Measurements from ENCODE around the gene CPN1.
"Not testable (repeated sequence)": the region's sequence is repeated elsewhere in the genome, so short reads cannot be mapped to it uniquely, and the experiment has no call there.

CPN1 gene

DNA sequence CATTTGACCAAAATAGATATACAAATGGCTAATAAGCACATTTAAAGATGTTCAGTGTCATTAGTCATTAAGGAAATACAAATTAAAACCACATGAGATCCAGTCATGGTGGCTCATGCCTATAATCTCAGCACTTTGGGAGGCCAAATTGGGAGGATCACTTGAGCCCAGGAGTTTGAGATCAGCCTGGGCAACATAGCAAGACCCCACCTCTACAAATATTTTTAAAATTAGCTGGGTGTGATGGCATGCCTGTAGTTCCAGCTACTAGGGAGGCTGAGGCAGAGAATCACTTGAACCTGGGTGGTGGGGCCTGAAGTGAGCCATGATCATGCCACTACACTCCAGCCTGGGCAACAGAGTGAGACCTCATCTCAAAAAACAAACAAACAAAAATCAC lies 607 bp upstream of the CPN1 start:
- not testable (repeated sequence) for DNase-seq (ENCODE audit: extremely low read depth in 1 of 2, low read depth in 1 of 2)

GRCh38 chr10:100076750-100077149 lies 4.9 kb downstream of the CPN1 start:
- no peak for DNase-seq (ENCODE audit: extremely low read depth in 1 of 2, low read depth in 1 of 2)

- no peak for DNase-seq (ENCODE audit: extremely low read depth in 1 of 2, low read depth in 1 of 2)
Observed at GRCh38 chr10:100075426-100076220, 6.0 kb downstream of the CPN1 start.

DNA sequence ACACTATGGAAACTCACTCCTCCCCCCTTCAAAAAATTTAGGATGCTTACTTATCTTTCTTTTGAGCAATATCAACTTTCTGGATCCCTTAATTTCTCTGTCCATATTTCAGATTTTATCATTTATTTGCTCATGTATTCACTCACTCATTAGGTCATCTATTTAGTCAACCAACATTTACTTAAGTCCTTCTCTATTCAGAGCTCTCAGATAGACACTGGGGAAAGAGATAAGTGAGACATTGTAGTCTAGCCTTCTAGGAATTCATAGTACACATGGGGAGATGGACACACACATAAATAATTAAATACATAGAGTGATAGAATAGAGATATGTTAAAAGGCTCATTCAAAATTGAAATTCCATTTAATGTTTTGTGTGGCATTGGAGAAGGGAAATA lies 9.2 kb downstream of the CPN1 start:
- no peak for DNase-seq (ENCODE audit: extremely low read depth in 1 of 2, low read depth in 1 of 2)

- no peak for DNase-seq (ENCODE audit: extremely low read depth in 1 of 2, low read depth in 1 of 2)
Observed at GRCh38 chr10:100071529-100071928, 10.1 kb downstream of the CPN1 start.

DNA sequence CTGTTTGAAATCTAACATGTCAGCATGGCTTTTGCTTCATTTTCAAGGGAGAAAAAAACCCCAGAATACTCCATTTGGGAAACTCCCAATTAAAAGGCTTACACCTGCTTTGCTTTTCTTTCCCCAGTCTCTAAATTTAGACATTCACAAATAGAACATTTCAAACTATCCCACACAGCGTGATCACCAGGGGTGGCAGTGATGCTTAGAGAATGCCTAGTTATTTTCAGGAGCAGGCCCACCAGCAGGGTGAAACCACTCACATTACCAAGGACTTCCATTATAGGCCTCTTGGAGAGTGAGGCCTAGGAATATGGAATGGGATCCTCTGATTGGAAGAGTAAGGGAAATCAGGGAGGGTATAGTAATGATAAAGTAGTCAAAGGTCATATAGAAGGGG lies 14.2 kb downstream of the CPN1 start:
- DNase-seq (ENCODE audit: extremely low read depth in 1 of 2, low read depth in 1 of 2): no peak

DNA sequence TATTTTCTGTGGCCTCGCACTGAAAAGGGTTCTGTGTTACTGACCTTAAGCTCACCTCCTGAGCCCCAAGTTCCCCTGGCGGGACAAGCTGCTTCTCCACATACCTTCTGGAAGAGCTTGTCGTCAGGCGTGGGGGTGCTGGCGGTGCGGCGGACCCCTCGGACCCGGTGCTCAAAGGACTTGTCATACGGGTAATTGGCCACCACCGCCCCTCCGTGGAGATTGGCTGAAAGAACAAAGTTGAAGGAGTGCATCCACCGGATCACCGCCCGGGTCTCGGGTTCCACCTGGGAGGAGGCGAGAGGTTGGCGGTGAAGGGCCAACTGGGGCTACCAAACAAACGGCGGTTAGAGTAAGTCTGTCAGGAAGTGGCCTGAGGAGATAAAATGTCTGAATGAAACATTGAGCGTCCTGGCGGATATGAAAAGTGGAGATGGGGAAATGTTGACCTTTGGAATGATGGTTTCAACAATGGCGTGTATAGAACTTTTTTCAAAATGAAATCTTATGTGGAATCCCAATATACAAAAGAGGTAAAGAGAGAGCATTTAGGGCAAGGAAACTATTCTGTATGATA lies 16.5 kb downstream of the CPN1 start:
- no peak for DNase-seq (ENCODE audit: extremely low read depth in 1 of 2, low read depth in 1 of 2)

GRCh38 chr10:100061401-100061800 lies 20.3 kb downstream of the CPN1 start:
- no peak for DNase-seq (ENCODE audit: extremely low read depth in 1 of 2, low read depth in 1 of 2)

DNA sequence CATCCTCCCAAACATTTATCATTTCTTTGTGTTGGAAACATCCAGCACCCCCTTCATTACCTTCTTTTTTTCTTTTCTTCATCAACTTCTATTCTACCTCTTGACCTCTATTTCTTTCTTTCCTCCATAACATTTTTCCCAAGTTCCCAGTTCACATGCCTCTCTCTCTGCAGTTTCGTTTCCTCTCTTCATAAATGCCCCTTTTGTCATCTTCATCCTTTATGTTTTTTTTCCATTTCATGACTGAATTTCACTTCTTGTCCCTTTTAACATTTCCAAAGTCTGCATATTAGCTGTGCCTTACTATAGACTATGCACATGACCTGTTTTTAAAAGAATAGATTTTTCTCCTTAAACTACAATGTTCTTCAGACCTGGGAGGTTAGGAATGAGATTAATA lies 23.7 kb downstream of the CPN1 start:
- DNase-seq (ENCODE audit: extremely low read depth in 1 of 2, low read depth in 1 of 2): no peak

GRCh38 chr10:100053686-100054460 lies 27.8 kb downstream of the CPN1 start:
- DNase-seq (ENCODE audit: extremely low read depth in 1 of 2, low read depth in 1 of 2): no peak

DNA sequence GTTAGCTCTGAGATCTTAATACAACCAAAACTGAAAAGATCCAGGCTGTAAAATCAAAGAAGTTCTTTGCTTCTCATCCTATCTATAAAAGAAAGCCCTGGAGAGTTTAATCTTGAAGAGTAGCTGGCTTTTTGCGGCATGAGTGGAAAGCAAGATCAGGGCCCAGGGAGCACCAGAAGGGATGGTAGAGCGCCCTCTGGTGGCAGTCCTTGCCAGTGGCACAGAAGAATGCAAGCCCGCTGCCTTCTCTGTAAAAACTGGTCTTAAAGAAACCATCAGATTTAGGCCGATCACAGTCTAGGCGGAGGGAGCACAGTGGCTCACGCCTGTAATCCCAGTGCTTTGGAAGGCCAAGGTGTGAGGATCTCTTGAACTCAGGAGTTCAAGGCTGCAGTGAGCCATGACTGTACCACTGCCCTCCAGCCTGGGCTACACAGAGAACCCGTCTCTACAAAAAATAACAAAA lies 35.6 kb downstream of the CPN1 start:
- peak; percentile 47 to 78 for DNase-seq (ENCODE audit: extremely low read depth in 1 of 2, low read depth in 1 of 2)

DNA sequence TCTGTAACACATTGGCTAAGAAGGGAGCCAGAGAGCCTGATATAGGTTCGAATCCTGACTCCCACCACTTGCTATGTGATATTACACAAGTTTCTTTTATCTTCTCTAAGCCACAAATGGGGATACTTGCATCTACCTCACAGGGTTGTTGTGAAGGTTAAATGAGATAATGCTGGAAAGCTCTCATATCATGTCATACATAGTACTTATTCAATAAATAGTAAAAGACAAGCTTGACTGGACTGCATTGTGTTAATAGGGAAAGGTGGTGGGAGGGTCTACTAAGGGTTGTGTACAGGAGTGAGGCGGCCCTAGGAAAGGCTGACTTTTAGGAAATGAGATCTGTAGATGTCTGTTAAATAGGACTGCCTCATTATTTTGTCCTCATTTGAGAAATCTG lies 36.1 kb downstream of the CPN1 start:
- DNase-seq (ENCODE audit: extremely low read depth in 1 of 2, low read depth in 1 of 2): no peak

GRCh38 chr10:100043796-100044195 lies 37.9 kb downstream of the CPN1 start:
- no peak for DNase-seq (ENCODE audit: extremely low read depth in 1 of 2, low read depth in 1 of 2)

- no peak for DNase-seq (ENCODE audit: extremely low read depth in 1 of 2, low read depth in 1 of 2)
Observed at GRCh38 chr10:100043344-100043743, 38.3 kb downstream of the CPN1 start.

DNA sequence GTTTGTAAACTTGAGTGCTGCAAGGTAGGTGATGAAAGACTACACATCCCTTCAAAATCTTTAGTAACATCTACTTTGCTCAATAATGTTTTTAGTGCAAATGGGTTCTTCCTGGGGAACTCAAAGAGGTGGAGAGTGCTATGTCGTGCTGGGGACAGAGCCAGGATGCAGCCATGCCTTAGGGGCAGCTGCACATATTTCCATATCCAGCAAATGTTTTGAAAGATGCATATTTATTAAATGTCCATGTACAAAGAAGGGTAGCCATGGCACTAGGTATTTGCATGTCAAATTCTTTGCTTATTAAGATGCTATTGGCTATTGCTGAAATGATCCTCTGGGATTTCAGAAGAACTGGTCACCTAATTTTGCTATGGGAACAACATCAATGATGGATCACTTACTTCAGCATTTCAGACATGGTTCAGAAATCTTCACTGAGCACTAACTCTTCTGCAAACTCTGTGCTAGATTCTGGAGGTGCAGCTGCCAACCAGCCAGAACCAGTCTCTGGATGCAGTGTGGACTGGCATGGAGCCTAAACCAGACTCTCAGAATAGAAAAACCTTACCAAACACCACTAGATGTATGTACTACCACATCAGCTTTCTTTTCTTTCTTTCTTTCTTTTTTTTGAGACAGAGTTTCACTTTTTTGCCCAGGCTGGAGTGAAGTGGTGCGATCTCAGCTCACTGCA lies 40.2 kb downstream of the CPN1 start:
- DNase-seq (ENCODE audit: extremely low read depth in 1 of 2, low read depth in 1 of 2): no peak

GRCh38 chr10:100038561-100039071 lies 43.1 kb downstream of the CPN1 start:
- DNase-seq (ENCODE audit: extremely low read depth in 1 of 2, low read depth in 1 of 2): no peak

GRCh38 chr10:100037758-100038315 lies 43.8 kb downstream of the CPN1 start:
- no peak for DNase-seq (ENCODE audit: extremely low read depth in 1 of 2, low read depth in 1 of 2)

DNA sequence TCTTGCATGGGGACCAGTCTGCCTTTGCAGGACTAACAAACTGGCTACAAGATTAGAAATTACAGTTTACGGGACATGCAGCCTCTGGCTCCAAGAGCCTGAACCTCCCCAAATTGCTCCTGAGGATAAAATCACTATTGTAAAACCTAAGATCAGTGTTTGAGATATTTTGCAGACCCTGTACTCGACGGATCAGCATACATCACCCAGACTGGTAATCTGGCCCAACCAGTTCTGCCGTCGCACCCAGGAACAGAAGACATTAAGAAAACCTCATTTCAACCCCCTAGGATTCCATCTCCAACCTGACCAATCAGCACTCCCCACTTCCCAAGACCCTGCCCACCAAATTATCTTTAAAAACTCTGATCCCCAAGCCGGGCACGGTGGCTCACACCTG lies 44.8 kb downstream of the CPN1 start:
- no peak for DNase-seq (ENCODE audit: extremely low read depth in 1 of 2, low read depth in 1 of 2)

DNA sequence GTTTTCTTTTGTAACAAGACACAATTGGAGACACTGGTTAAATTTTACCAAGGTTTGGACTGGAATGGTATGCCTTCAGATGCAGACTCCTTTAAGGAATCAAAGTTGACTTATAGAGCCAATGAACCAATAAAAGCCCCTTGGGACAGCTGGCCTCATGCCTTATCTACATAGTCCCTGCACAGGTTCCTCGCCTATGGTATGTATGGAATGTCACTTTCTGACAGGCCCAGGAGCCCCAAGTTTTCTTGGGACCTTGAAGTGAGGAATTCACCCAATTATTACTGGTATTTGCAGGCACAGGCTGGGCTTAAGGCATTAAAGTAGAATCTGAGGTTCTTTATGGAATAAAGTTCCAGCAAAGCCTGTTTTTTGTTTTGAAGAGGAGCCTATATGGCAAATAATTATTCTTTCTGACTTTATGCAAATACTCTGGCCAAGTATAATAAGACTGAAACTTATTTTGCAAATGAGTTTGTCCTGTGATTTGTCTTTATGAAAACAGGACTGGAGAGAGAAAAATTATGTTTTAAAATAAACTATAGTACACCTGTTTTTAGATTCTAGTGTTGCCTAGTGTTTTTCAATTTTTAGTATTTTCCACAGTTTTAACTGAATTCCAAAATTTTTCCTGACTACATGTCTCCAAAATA lies 47.8 kb downstream of the CPN1 start:
- DNase-seq (ENCODE audit: extremely low read depth in 1 of 2, low read depth in 1 of 2): no peak

DNA sequence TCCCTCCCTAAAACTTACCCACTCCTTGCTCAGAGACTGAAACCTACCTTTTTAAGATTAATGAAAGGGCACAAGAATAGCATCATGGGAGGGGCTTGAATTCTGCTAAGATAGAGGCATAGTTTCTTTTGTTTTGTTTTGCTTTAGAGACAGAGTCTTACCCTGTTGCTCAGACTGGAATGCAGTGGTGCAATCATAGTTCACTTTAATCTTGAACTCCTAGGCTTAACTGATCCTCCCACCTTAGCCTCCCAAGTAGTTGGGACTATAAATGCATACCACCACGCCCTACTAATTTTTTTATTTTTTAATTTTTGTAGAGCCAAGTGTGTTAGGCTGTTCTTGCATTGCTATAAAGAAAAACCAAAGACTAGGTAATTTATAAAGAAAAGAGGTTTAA lies 54.3 kb downstream of the CPN1 start:
- no peak for DNase-seq (ENCODE audit: extremely low read depth in 1 of 2, low read depth in 1 of 2)

All from activated CD8-positive, alpha-beta memory T cell treated with anti-CD3 and anti-CD28 coated beads for 1 hour (primary cell).